Measurements from ENCODE around the gene MEA1.

GRCh38 chr6:43061861-43062260, 48.1 kb upstream of the MEA1 start:
- TF ChIP-seq, protein P1, sequence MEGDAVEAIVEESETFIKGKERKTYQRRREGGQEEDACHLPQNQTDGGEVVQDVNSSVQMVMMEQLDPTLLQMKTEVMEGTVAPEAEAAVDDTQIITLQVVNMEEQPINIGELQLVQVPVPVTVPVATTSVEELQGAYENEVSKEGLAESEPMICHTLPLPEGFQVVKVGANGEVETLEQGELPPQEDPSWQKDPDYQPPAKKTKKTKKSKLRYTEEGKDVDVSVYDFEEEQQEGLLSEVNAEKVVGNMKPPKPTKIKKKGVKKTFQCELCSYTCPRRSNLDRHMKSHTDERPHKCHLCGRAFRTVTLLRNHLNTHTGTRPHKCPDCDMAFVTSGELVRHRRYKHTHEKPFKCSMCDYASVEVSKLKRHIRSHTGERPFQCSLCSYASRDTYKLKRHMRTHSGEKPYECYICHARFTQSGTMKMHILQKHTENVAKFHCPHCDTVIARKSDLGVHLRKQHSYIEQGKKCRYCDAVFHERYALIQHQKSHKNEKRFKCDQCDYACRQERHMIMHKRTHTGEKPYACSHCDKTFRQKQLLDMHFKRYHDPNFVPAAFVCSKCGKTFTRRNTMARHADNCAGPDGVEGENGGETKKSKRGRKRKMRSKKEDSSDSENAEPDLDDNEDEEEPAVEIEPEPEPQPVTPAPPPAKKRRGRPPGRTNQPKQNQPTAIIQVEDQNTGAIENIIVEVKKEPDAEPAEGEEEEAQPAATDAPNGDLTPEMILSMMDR (IDR thresholded peaks at IDR 0.05) = no peak
- TF ChIP-seq POLR2A (IDR thresholded peaks at IDR 0.05) (no peak), EP300 (IDR thresholded peaks at IDR 0.05) (no peak)
